ENCODE measurements around the gene DYNLT3. TPM values are rescaled to one million over a fixed set of nuclear protein-coding genes. Genes with fewer than 3 reads are reported as not detected.

DYNLT3 gene
- polyA plus RNA-seq, 1 donor from 2014 or later: 2.4 TPM

DNA sequence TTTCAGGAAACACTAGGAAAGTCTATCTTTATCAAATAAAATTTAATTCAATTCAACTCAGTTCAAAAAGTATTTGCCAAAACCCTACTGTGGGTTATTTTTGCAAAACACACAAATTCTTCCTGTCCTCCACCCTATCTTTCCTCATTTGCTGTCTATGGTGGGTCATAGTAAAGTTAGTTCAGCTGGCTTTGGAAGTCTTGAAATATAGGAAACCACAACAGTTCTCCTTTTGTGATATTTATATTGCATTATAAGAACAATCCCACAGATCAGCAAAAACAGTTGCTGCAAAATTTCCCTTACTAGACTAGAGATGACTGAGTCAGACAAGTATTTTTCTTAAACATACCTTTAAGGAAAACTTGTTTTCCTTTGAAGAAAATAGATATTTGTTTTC, 45.3 kb downstream of the DYNLT3 start:
- TF ChIP-seq, protein P1, sequence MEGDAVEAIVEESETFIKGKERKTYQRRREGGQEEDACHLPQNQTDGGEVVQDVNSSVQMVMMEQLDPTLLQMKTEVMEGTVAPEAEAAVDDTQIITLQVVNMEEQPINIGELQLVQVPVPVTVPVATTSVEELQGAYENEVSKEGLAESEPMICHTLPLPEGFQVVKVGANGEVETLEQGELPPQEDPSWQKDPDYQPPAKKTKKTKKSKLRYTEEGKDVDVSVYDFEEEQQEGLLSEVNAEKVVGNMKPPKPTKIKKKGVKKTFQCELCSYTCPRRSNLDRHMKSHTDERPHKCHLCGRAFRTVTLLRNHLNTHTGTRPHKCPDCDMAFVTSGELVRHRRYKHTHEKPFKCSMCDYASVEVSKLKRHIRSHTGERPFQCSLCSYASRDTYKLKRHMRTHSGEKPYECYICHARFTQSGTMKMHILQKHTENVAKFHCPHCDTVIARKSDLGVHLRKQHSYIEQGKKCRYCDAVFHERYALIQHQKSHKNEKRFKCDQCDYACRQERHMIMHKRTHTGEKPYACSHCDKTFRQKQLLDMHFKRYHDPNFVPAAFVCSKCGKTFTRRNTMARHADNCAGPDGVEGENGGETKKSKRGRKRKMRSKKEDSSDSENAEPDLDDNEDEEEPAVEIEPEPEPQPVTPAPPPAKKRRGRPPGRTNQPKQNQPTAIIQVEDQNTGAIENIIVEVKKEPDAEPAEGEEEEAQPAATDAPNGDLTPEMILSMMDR (IDR thresholded peaks at IDR 0.05; ENCODE audit: poor library complexity, severe bottlenecking): no peak
- TF ChIP-seq EZH2 (IDR thresholded peaks at IDR 0.05; ENCODE audit: borderline replicate concordance, insufficient read depth, low read length, poor library complexity, severe bottlenecking) (no peak), MXI1 (conservative IDR thresholded peaks at IDR 0.05; ENCODE audit: poor library complexity, severe bottlenecking) (no peak), POLR2AphosphoS5 (IDR thresholded peaks at IDR 0.05) (no peak), TAF1 (IDR thresholded peaks at IDR 0.05; ENCODE audit: low read depth) (no peak), SMC3 (conservative IDR thresholded peaks at IDR 0.05; ENCODE audit: poor library complexity) (no peak), EP300 (conservative IDR thresholded peaks at IDR 0.05; ENCODE audit: poor library complexity, severe bottlenecking) (no peak), RAD21 (conservative IDR thresholded peaks at IDR 0.05) (no peak)
- TF ChIP-seq, protein P2, sequence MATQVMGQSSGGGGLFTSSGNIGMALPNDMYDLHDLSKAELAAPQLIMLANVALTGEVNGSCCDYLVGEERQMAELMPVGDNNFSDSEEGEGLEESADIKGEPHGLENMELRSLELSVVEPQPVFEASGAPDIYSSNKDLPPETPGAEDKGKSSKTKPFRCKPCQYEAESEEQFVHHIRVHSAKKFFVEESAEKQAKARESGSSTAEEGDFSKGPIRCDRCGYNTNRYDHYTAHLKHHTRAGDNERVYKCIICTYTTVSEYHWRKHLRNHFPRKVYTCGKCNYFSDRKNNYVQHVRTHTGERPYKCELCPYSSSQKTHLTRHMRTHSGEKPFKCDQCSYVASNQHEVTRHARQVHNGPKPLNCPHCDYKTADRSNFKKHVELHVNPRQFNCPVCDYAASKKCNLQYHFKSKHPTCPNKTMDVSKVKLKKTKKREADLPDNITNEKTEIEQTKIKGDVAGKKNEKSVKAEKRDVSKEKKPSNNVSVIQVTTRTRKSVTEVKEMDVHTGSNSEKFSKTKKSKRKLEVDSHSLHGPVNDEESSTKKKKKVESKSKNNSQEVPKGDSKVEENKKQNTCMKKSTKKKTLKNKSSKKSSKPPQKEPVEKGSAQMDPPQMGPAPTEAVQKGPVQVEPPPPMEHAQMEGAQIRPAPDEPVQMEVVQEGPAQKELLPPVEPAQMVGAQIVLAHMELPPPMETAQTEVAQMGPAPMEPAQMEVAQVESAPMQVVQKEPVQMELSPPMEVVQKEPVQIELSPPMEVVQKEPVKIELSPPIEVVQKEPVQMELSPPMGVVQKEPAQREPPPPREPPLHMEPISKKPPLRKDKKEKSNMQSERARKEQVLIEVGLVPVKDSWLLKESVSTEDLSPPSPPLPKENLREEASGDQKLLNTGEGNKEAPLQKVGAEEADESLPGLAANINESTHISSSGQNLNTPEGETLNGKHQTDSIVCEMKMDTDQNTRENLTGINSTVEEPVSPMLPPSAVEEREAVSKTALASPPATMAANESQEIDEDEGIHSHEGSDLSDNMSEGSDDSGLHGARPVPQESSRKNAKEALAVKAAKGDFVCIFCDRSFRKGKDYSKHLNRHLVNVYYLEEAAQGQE (IDR thresholded peaks at IDR 0.05; ENCODE audit: borderline replicate concordance): no peak
- Histone ChIP-seq H3K79me2 (replicated peaks; ENCODE audit: insufficient read depth, low read length) (no peaks in the 10 kb centered on the region), H3K4me3 (ENCODE audit: low read length) (no peak overlapping the region), H3K27ac (ENCODE audit: low read length) (no peak overlapping the region), H3K9ac (ENCODE audit: low read length) (no peak overlapping the region), H3K9me2 (ENCODE audit: insufficient read depth, low read length) (no peaks in the 10 kb centered on the region), H3K36me3 (ENCODE audit: insufficient read depth, low read length) (no peaks in the 10 kb centered on the region), H3K4me2 (ENCODE audit: low read length) (no peak overlapping the region), H4K20me1 (ENCODE audit: insufficient read depth) (no peaks in the 10 kb centered on the region), H3K27me3 (ENCODE audit: insufficient read depth, low read depth, low read length) (no peaks in the 10 kb centered on the region), H3F3A (ENCODE audit: insufficient read depth, low read length, poor library complexity, severe bottlenecking) (no peaks in the 10 kb centered on the region), H2AFZ (ENCODE audit: low read depth, low read length) (no peak overlapping the region), H3K9me3 (ENCODE audit: low read length) (no peaks in the 10 kb centered on the region)

DNA sequence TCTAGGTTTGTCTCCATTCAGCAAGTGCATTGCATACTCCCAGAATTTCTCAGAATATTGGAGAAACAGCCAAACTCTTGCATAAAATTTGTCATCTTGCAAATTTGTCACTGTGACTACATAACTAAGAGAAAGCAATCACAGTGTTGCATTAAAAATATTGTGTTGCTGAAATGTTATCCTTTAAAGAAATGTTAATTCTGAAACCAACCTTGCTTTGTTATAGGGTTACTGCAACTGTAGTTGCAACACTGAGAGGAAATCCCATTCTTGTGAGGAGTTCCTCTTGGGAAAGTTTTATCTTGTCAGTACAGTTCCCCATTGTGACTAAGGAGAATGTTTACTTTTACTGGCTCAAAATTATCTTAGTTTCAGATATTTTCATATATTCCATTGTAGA, 46.7 kb downstream of the DYNLT3 start:
- Histone ChIP-seq H3K9ac (ENCODE audit: low read length) (no peak overlapping the region), H2AFZ (ENCODE audit: low read depth, low read length) (no peak overlapping the region), H3K4me3 (ENCODE audit: low read length) (no peak overlapping the region), H3K9me2 (ENCODE audit: insufficient read depth, low read length) (no peaks in the 10 kb centered on the region), H4K20me1 (ENCODE audit: insufficient read depth) (no peaks in the 10 kb centered on the region), H3K36me3 (ENCODE audit: insufficient read depth, low read length) (no peaks in the 10 kb centered on the region), H3K4me2 (ENCODE audit: low read length) (no peak overlapping the region), H3K27me3 (ENCODE audit: insufficient read depth, low read depth, low read length) (no peaks in the 10 kb centered on the region), H3K9me3 (ENCODE audit: low read length) (no peaks in the 10 kb centered on the region), H3K27ac (ENCODE audit: low read length) (no peak overlapping the region), H3F3A (ENCODE audit: insufficient read depth, low read length, poor library complexity, severe bottlenecking) (no peaks in the 10 kb centered on the region), H3K79me2 (replicated peaks; ENCODE audit: insufficient read depth, low read length) (no peaks in the 10 kb centered on the region)
- TF ChIP-seq SMC3 (conservative IDR thresholded peaks at IDR 0.05; ENCODE audit: poor library complexity): no peak
- TF ChIP-seq, protein P1 (IDR thresholded peaks at IDR 0.05; ENCODE audit: poor library complexity, severe bottlenecking): no peak
- TF ChIP-seq MXI1 (conservative IDR thresholded peaks at IDR 0.05; ENCODE audit: poor library complexity, severe bottlenecking): no peak
- TF ChIP-seq EZH2 (IDR thresholded peaks at IDR 0.05; ENCODE audit: borderline replicate concordance, insufficient read depth, low read length, poor library complexity, severe bottlenecking): no peak
- no peak for TF ChIP-seq TAF1 (IDR thresholded peaks at IDR 0.05; ENCODE audit: low read depth)
- TF ChIP-seq, protein P2 (IDR thresholded peaks at IDR 0.05; ENCODE audit: borderline replicate concordance): no peak
- no peak for TF ChIP-seq RAD21 (conservative IDR thresholded peaks at IDR 0.05)
- no peak for TF ChIP-seq POLR2AphosphoS5 (IDR thresholded peaks at IDR 0.05)
- TF ChIP-seq EP300 (conservative IDR thresholded peaks at IDR 0.05; ENCODE audit: poor library complexity, severe bottlenecking): no peak

Measured in neural cell (in vitro differentiated cells).